ENCODE measurements around the gene NWD2.

NWD2 gene

GRCh38 chr4:37279894-37280592 is 35.5 kb downstream of the NWD2 start:
- Histone ChIP-seq H3K36me3 (ENCODE audit: control insufficient read depth, insufficient read depth, low read length) (no peaks in the 10 kb centered on the region), H3K9me3 (ENCODE audit: control insufficient read depth, low read length) (no peaks in the 10 kb centered on the region), H3K27ac (ENCODE audit: insufficient read depth, low read depth, low read length, poor library complexity, severe bottlenecking) (no peak overlapping the region), H3K4me3 (ENCODE audit: insufficient read depth, low read depth, low read length) (no peak overlapping the region), H3K4me1 (ENCODE audit: control insufficient read depth, insufficient read depth, low read length) (no peaks in the 10 kb centered on the region), H3K27me3 (ENCODE audit: control insufficient read depth, insufficient read depth, low read length, poor library complexity, severe bottlenecking) (no peaks in the 10 kb centered on the region)
- WGBS, 2 experiments, result 86 to 91% methylated on average over 6 of the region's 6 CpGs

- Histone ChIP-seq H3K27me3 (ENCODE audit: control insufficient read depth, insufficient read depth, low read length, poor library complexity, severe bottlenecking) (no peaks in the 10 kb centered on the region), H3K36me3 (ENCODE audit: control insufficient read depth, insufficient read depth, low read length) (no peaks in the 10 kb centered on the region), H3K27ac (ENCODE audit: insufficient read depth, low read depth, low read length, poor library complexity, severe bottlenecking) (no peak overlapping the region), H3K9me3 (ENCODE audit: control insufficient read depth, low read length) (no peaks in the 10 kb centered on the region), H3K4me1 (ENCODE audit: control insufficient read depth, insufficient read depth, low read length) (no peaks in the 10 kb centered on the region), H3K4me3 (ENCODE audit: insufficient read depth, low read depth, low read length) (no peak overlapping the region)
- WGBS, 2 experiments, result 93 to 100% methylated on average over 1 of the region's 1 CpG
These were observed 54.9 kb downstream of the NWD2 start for GRCh38 chr4:37299468-37299867.

GRCh38 chr4:37304612-37305011 is 60.1 kb downstream of the NWD2 start:
- H3K4me3 ChIP-seq (ENCODE audit: insufficient read depth, low read depth, low read length), result no peak overlapping the region
- H3K27ac ChIP-seq (ENCODE audit: insufficient read depth, low read depth, low read length, poor library complexity, severe bottlenecking), result no peak overlapping the region
- H3K27me3 ChIP-seq (ENCODE audit: control insufficient read depth, insufficient read depth, low read length, poor library complexity, severe bottlenecking), result no peaks in the 10 kb centered on the region
- no peaks in the 10 kb centered on the region for H3K36me3 ChIP-seq (ENCODE audit: control insufficient read depth, insufficient read depth, low read length)
- no peaks in the 10 kb centered on the region for H3K9me3 ChIP-seq (ENCODE audit: control insufficient read depth, low read length)
- 94 to 95% methylated on average over 6 of the region's 6 CpGs for WGBS, 2 experiments
- H3K4me1 ChIP-seq (ENCODE audit: control insufficient read depth, insufficient read depth, low read length), result no peaks in the 10 kb centered on the region

- H3K27ac ChIP-seq (ENCODE audit: insufficient read depth, low read depth, low read length, poor library complexity, severe bottlenecking), result no peak overlapping the region
- no CpG with 5 or more reads among the region's 1 CpG for WGBS, 2 experiments
- H3K4me1 ChIP-seq (ENCODE audit: control insufficient read depth, insufficient read depth, low read length), result no peaks in the 10 kb centered on the region
- H3K36me3 ChIP-seq (ENCODE audit: control insufficient read depth, insufficient read depth, low read length), result no peaks in the 10 kb centered on the region
- no peak overlapping the region for H3K4me3 ChIP-seq (ENCODE audit: insufficient read depth, low read depth, low read length)
- H3K27me3 ChIP-seq (ENCODE audit: control insufficient read depth, insufficient read depth, low read length, poor library complexity, severe bottlenecking), result no peaks in the 10 kb centered on the region
- H3K9me3 ChIP-seq (ENCODE audit: control insufficient read depth, low read length), result no peaks in the 10 kb centered on the region
These were observed 61.4 kb downstream of the NWD2 start for GRCh38 chr4:37305984-37306383.

- 85 to 100% methylated on average over 3 of the region's 3 CpGs for WGBS, 2 experiments
- Histone ChIP-seq H3K9me3 (ENCODE audit: control insufficient read depth, low read length) (peaks cover 2% of the 10 kb centered on the region), H3K27me3 (ENCODE audit: control insufficient read depth, insufficient read depth, low read length, poor library complexity, severe bottlenecking) (no peaks in the 10 kb centered on the region), H3K4me3 (ENCODE audit: insufficient read depth, low read depth, low read length) (no peak overlapping the region), H3K4me1 (ENCODE audit: control insufficient read depth, insufficient read depth, low read length) (no peaks in the 10 kb centered on the region), H3K36me3 (ENCODE audit: control insufficient read depth, insufficient read depth, low read length) (no peaks in the 10 kb centered on the region), H3K27ac (ENCODE audit: insufficient read depth, low read depth, low read length, poor library complexity, severe bottlenecking) (no peak overlapping the region)
These were observed 72.6 kb downstream of the NWD2 start for GRCh38 chr4:37317104-37317643.

GRCh38 chr4:37320513-37321235 is 76.1 kb downstream of the NWD2 start:
- H3K4me1 ChIP-seq (ENCODE audit: control insufficient read depth, insufficient read depth, low read length), result no peaks in the 10 kb centered on the region
- H3K9me3 ChIP-seq (ENCODE audit: control insufficient read depth, low read length), result peaks cover 2% of the 10 kb centered on the region
- no peaks in the 10 kb centered on the region for H3K27me3 ChIP-seq (ENCODE audit: control insufficient read depth, insufficient read depth, low read length, poor library complexity, severe bottlenecking)
- H3K4me3 ChIP-seq (ENCODE audit: insufficient read depth, low read depth, low read length), result no peak overlapping the region
- 84 to 85% methylated on average over 5 of the region's 5 CpGs for WGBS, 2 experiments
- H3K27ac ChIP-seq (ENCODE audit: insufficient read depth, low read depth, low read length, poor library complexity, severe bottlenecking), result no peak overlapping the region
- H3K36me3 ChIP-seq (ENCODE audit: control insufficient read depth, insufficient read depth, low read length), result no peaks in the 10 kb centered on the region

GRCh38 chr4:37322122-37322521 is 77.6 kb downstream of the NWD2 start:
- no peak overlapping the region for H3K27ac ChIP-seq (ENCODE audit: insufficient read depth, low read depth, low read length, poor library complexity, severe bottlenecking)

GRCh38 chr4:37324546-37324945 is 80.0 kb downstream of the NWD2 start:
- Histone ChIP-seq H3K4me1 (ENCODE audit: control insufficient read depth, insufficient read depth, low read length) (no peaks in the 10 kb centered on the region), H3K27me3 (ENCODE audit: control insufficient read depth, insufficient read depth, low read length, poor library complexity, severe bottlenecking) (no peaks in the 10 kb centered on the region)
- 92 to 97% methylated on average over 6 of the region's 6 CpGs for WGBS, 2 experiments

More at GRCh38 chr4:37322122-37322521, 77.6 kb downstream of the NWD2 start:
- Histone ChIP-seq H3K27me3 (ENCODE audit: control insufficient read depth, insufficient read depth, low read length, poor library complexity, severe bottlenecking) (no peaks in the 10 kb centered on the region), H3K36me3 (ENCODE audit: control insufficient read depth, insufficient read depth, low read length) (no peaks in the 10 kb centered on the region), H3K9me3 (ENCODE audit: control insufficient read depth, low read length) (no peaks in the 10 kb centered on the region), H3K4me3 (ENCODE audit: insufficient read depth, low read depth, low read length) (no peak overlapping the region), H3K4me1 (ENCODE audit: control insufficient read depth, insufficient read depth, low read length) (no peaks in the 10 kb centered on the region)
- 55 to 57% methylated on average over 2 of the region's 2 CpGs for WGBS, 2 experiments

GRCh38 chr4:37326852-37327251 is 82.3 kb downstream of the NWD2 start:
- no peak overlapping the region for H3K27ac ChIP-seq (ENCODE audit: insufficient read depth, low read depth, low read length, poor library complexity, severe bottlenecking)
- 89 to 92% methylated on average over 1 of the region's 1 CpG for WGBS, 2 experiments
- H3K4me3 ChIP-seq (ENCODE audit: insufficient read depth, low read depth, low read length), result no peak overlapping the region

More at GRCh38 chr4:37324546-37324945, 80.0 kb downstream of the NWD2 start:
- Histone ChIP-seq H3K4me3 (ENCODE audit: insufficient read depth, low read depth, low read length) (no peak overlapping the region), H3K9me3 (ENCODE audit: control insufficient read depth, low read length) (no peaks in the 10 kb centered on the region), H3K27ac (ENCODE audit: insufficient read depth, low read depth, low read length, poor library complexity, severe bottlenecking) (no peak overlapping the region), H3K36me3 (ENCODE audit: control insufficient read depth, insufficient read depth, low read length) (no peaks in the 10 kb centered on the region)

GRCh38 chr4:37338972-37339371 is 94.4 kb downstream of the NWD2 start:
- no peak overlapping the region for H3K4me3 ChIP-seq (ENCODE audit: insufficient read depth, low read depth, low read length)
- H3K9me3 ChIP-seq (ENCODE audit: control insufficient read depth, low read length), result no peaks in the 10 kb centered on the region
- H3K4me1 ChIP-seq (ENCODE audit: control insufficient read depth, insufficient read depth, low read length), result no peaks in the 10 kb centered on the region
- no peaks in the 10 kb centered on the region for H3K27me3 ChIP-seq (ENCODE audit: control insufficient read depth, insufficient read depth, low read length, poor library complexity, severe bottlenecking)
- no peak overlapping the region for H3K27ac ChIP-seq (ENCODE audit: insufficient read depth, low read depth, low read length, poor library complexity, severe bottlenecking)
- no peaks in the 10 kb centered on the region for H3K36me3 ChIP-seq (ENCODE audit: control insufficient read depth, insufficient read depth, low read length)

More at GRCh38 chr4:37326852-37327251, 82.3 kb downstream of the NWD2 start:
- Histone ChIP-seq H3K4me1 (ENCODE audit: control insufficient read depth, insufficient read depth, low read length) (no peaks in the 10 kb centered on the region), H3K27me3 (ENCODE audit: control insufficient read depth, insufficient read depth, low read length, poor library complexity, severe bottlenecking) (no peaks in the 10 kb centered on the region), H3K36me3 (ENCODE audit: control insufficient read depth, insufficient read depth, low read length) (no peaks in the 10 kb centered on the region), H3K9me3 (ENCODE audit: control insufficient read depth, low read length) (no peaks in the 10 kb centered on the region)

Data from ectodermal cell (in vitro differentiated cells).